Caco-2 (cell line): Measurements from ENCODE around the gene SDK2. TPM values are rescaled to one million over a fixed set of nuclear protein-coding genes. Genes with fewer than 3 reads are reported as not detected.

Source experiments
- BruUV-seq: library from RNA; stranded (reverse); fragments of 400-500 nt; replicated peaks from 2 replicates; lab custom pipeline; 2021; lab: Mats Ljungman, UMichigan
- CTCF ChIA-PET: fragments of 300-600 bp; sonication (Branson Sonifier 250); formaldehyde crosslinking; loops from one replicate; lab custom pipeline; 2022; ENCODE audit warnings: antibody characterized with exemption; lab: Charles Lee
- POLR2A ChIA-PET: fragments of 300-600 bp; sonication (Branson Sonifier 250); formaldehyde crosslinking; loops from one replicate; lab custom pipeline; 2022; ENCODE audit warnings: antibody characterized with exemption; lab: Charles Lee
- DNase-seq, 2 experiments: peaks; one replicate each; pipeline versions ENCODE4 v3.0.0 to v3.0.0-alpha.2; 2020 to 2022
- H3K27me3 ChIP-seq: replicated peaks from 2 replicates; pipeline ENCODE4 v1.6.0; 2011; ENCODE audit warnings: low read length; ENCODE audit not compliant: control insufficient read depth, insufficient read depth
- H3K36me3 ChIP-seq: 2 replicates; pipeline ENCODE4 v1.5.1; 2011; ENCODE audit warnings: low read length; ENCODE audit not compliant: control insufficient read depth, insufficient read depth
- H3K4me1 ChIP-seq: fragments of 250-450 bp; sonication (Bioruptor Pico); 2 replicates; pipeline ENCODE4 v1.5.1; 2020; ENCODE audit warnings: mild to moderate bottlenecking
- H3K4me3 ChIP-seq: 2 replicates; pipeline ENCODE4 v1.5.1; 2011; ENCODE audit warnings: low read depth, mild to moderate bottlenecking, control low read depth, low read length
- H3K9me3 ChIP-seq: fragments of 250-450 bp; sonication (Bioruptor Pico); 2 replicates; pipeline ENCODE4 v1.5.1; 2020; ENCODE audit warnings: mild to moderate bottlenecking, moderate library complexity
- H3K27ac Mint-ChIP-seq: one replicate; pipeline ENCODE4 v1.8.0; 2022; ENCODE audit warnings: mixed read lengths; ENCODE audit not compliant: unreplicated experiment
- H3K27me3 Mint-ChIP-seq: one replicate; pipeline ENCODE4 v1.8.0; 2022; ENCODE audit warnings: mixed read lengths; ENCODE audit not compliant: insufficient read depth, unreplicated experiment
- H3K36me3 Mint-ChIP-seq: one replicate; pipeline ENCODE4 v1.8.0; 2022; ENCODE audit warnings: mild to moderate bottlenecking, mixed read lengths; ENCODE audit not compliant: insufficient read depth, unreplicated experiment
- H3K4me1 Mint-ChIP-seq: one replicate; pipeline ENCODE4 v1.8.0; 2022; ENCODE audit warnings: low read depth, mixed read lengths; ENCODE audit not compliant: unreplicated experiment
- H3K4me3 Mint-ChIP-seq: one replicate; pipeline ENCODE4 v1.8.0; 2022; ENCODE audit warnings: mild to moderate bottlenecking, moderate library complexity, mixed read lengths; ENCODE audit not compliant: unreplicated experiment
- H3K9me3 Mint-ChIP-seq: one replicate; pipeline ENCODE4 v1.8.0; 2022; ENCODE audit warnings: mixed read lengths; ENCODE audit not compliant: unreplicated experiment
- CTCF ChIP-seq, 2 experiments: fragments of 200-600 bp in 1 of 2; IDR thresholded peaks; 1 replicate in 1 of 2; 2 replicates in 1 of 2; pipeline versions ENCODE4 v1.5.1 to v1.8.0; 2011 to 2022; ENCODE audit warnings: antibody characterized with exemption in 1 of 2, control low read depth in 1 of 2, inconsistent platforms in 1 of 2, low read depth in 1 of 2, low read length in 1 of 2, mild to moderate bottlenecking in 1 of 2, moderate library complexity in 1 of 2; ENCODE audit not compliant: insufficient read depth in 1 of 2, severe bottlenecking in 1 of 2, unreplicated experiment in 1 of 2
- intact Hi-C: fragments of 100-400 bp; cut with micrococcal nuclease; formaldehyde crosslinking; loops from one replicate; pipeline ENCODE4 v1.10.0; 2022; ENCODE audit not compliant: unreplicated experiment
- total RNA-seq: library from RNA; stranded (reverse); gene quantifications from 2 replicates; pipeline ENCODE4 v1.2.3, GENCODE V29; 2022

The SDK2 gene
- total RNA-seq, 1 experiment from 2014 or later = 0.09 TPM

GRCh38 chr17:73506470-73507435, 137.5 kb downstream of the SDK2 start:
- Histone ChIP-seq H3K27me3 (peaks cover under 1% of the 10 kb centered on the region; the same call in 1 of the 2 replicates), H3K36me3 (no peaks in the 10 kb centered on the region), H3K9me3 (peaks cover 4% of the 10 kb centered on the region; the same call in 1 of the 2 replicates), H3K4me1 (no peaks in the 10 kb centered on the region), H3K4me3 (no peak overlapping the region)
- H3K27me3 Mint-ChIP-seq = peaks cover 7% of the 10 kb centered on the region
- DNase-seq = no peak
- no peaks in the 10 kb centered on the region for H3K4me1 Mint-ChIP-seq
- intact Hi-C loops = no loop called here
- H3K27ac Mint-ChIP-seq = no peak overlapping the region
- no peak overlapping the region for H3K4me3 Mint-ChIP-seq
- ChIA-PET POLR2A (interaction anchor here (0.6 kb wide), 1 partner anchor 9 kb away, joined by 3 read pairs; no protein-coding TSS in a partner anchor), CTCF (no interaction called here)
- peaks cover 6% of the 10 kb centered on the region for H3K36me3 Mint-ChIP-seq
- BruUV-seq = no TSS peak
- H3K9me3 Mint-ChIP-seq = peaks cover 18% of the 10 kb centered on the region
- no peak for TF ChIP-seq CTCF (IDR thresholded peaks at IDR 0.05; ENCODE audit: insufficient read depth in 1 of 2, low read depth in 1 of 2, low read length in 1 of 2, severe bottlenecking in 1 of 2, unreplicated experiment in 1 of 2)

- no peak for DNase-seq
- Mint-ChIP-seq H3K4me1 (no peaks in the 10 kb centered on the region), H3K27me3 (peaks cover 18% of the 10 kb centered on the region), H3K36me3 (peaks cover 6% of the 10 kb centered on the region), H3K4me3 (no peak overlapping the region), H3K27ac (no peak overlapping the region), H3K9me3 (peaks cover 18% of the 10 kb centered on the region)
- CTCF ChIA-PET = no interaction called here
- Histone ChIP-seq H3K4me1 (no peaks in the 10 kb centered on the region), H3K9me3 (peaks cover 4% of the 10 kb centered on the region; the same call in 1 of the 2 replicates), H3K27me3 (no peaks in the 10 kb centered on the region), H3K4me3 (no peak overlapping the region), H3K36me3 (no peaks in the 10 kb centered on the region)
- no TSS peak for BruUV-seq
- TF ChIP-seq CTCF (IDR thresholded peaks at IDR 0.05; ENCODE audit: insufficient read depth in 1 of 2, low read depth in 1 of 2, low read length in 1 of 2, severe bottlenecking in 1 of 2, unreplicated experiment in 1 of 2) = no peak
- POLR2A ChIA-PET = no interaction called here
- intact Hi-C loops = no loop called here
Observed at GRCh38 chr17:73503560-73503959, 140.7 kb downstream of the SDK2 start.

- Mint-ChIP-seq H3K36me3 (peaks cover 6% of the 10 kb centered on the region), H3K4me1 (no peaks in the 10 kb centered on the region), H3K27ac (no peak overlapping the region), H3K4me3 (no peak overlapping the region), H3K9me3 (peaks cover 18% of the 10 kb centered on the region), H3K27me3 (peaks cover 43% of the 10 kb centered on the region)
- ChIA-PET CTCF (no interaction called here), POLR2A (no interaction called here)
- no peaks in the 10 kb centered on the region for H3K36me3 ChIP-seq
- H3K4me3 ChIP-seq = no peak overlapping the region
- H3K4me1 ChIP-seq = no peaks in the 10 kb centered on the region
- DNase-seq = no peak
- intact Hi-C loops = no loop called here
- no TSS peak for BruUV-seq
- H3K27me3 ChIP-seq = no peaks in the 10 kb centered on the region
- TF ChIP-seq CTCF (IDR thresholded peaks at IDR 0.05; ENCODE audit: insufficient read depth in 1 of 2, low read depth in 1 of 2, low read length in 1 of 2, severe bottlenecking in 1 of 2, unreplicated experiment in 1 of 2) = no peak
- H3K9me3 ChIP-seq = peaks cover 4% of the 10 kb centered on the region; the same call in 1 of the 2 replicates
Observed at GRCh38 chr17:73500414-73500999, 143.7 kb downstream of the SDK2 start.
